Skin epidermis (tissue), 12 donors: ENCODE results near the gene CCDC121.

Experiments used
- H3K27ac ChIP-seq, 21 experiments: fragments of 200-600 bp; sonication (generic) in 11 of 21; one replicate each; pipeline ENCODE4 v1.5.0; 2020; ENCODE audit warnings: mild to moderate bottlenecking in 3 of 21, inconsistent platforms in 2 of 21, moderate library complexity in 2 of 21
- H3K4me3 ChIP-seq, 7 experiments: fragments of 200-600 bp; sonication (generic) in 2 of 7; one replicate each; pipeline ENCODE4 v1.5.0; 2020; ENCODE audit warnings: inconsistent platforms in 2 of 7, mild to moderate bottlenecking in 2 of 7, moderate library complexity in 1 of 7

The CCDC121 gene

GRCh38 chr2:27584597-27584996 lies 44.2 kb downstream of the CCDC121 start:
- Histone ChIP-seq H3K27ac (no peak overlapping the region), H3K4me3 (no peak overlapping the region)

GRCh38 chr2:27583390-27583915 lies 45.4 kb downstream of the CCDC121 start:
- Histone ChIP-seq H3K4me3 (peak overlapping the region; percentile 41 to 70 (median 59)), H3K27ac (peak overlapping the region in 20 of 21 experiments; percentile 4 to 83 (median 67))

GRCh38 chr2:27582695-27583389 lies 46.0 kb downstream of the CCDC121 start, which contains the start of gene ZNF512:
ZNF512 (plus strand) TSS chr2:27583042; CDS start chr2:27583113, 71 bp downstream.
- Histone ChIP-seq H3K4me3 (peak within 1 kb of the TSS; percentile 41 to 70 (median 59)), H3K27ac (peak within 1 kb of the TSS in 20 of 21 experiments; percentile 4 to 83 (median 67))

- peak overlapping the region in 17 of 21 experiments; percentile 12 to 83 (median 69) for H3K27ac ChIP-seq
- H3K4me3 ChIP-seq = peak overlapping the region; percentile 41 to 70 (median 59)
These were observed 46.6 kb downstream of the CCDC121 start for GRCh38 chr2:27582129-27582694.

GRCh38 chr2:27581417-27582128 lies 47.2 kb downstream of the CCDC121 start:
- Histone ChIP-seq H3K4me3 (no peak overlapping the region), H3K27ac (no peak overlapping the region)
